ENCODE data around the gene SNAPC2.

The SNAPC2 gene

GRCh38 chr19:7969555-7969939 is 49.4 kb downstream of the SNAPC2 start:
- no peak for DNase-seq

GRCh38 chr19:7970716-7971448 is 50.7 kb downstream of the SNAPC2 start:
- DNase-seq: peak in 2 of 14 donors; percentile 3 to 19

GRCh38 chr19:7971553-7972520 is 51.7 kb downstream of the SNAPC2 start:
- peak in 4 of 14 donors; percentile 5 to 50 (median 22) for DNase-seq
